ENCODE results near the gene TMEM132D.

DNA sequence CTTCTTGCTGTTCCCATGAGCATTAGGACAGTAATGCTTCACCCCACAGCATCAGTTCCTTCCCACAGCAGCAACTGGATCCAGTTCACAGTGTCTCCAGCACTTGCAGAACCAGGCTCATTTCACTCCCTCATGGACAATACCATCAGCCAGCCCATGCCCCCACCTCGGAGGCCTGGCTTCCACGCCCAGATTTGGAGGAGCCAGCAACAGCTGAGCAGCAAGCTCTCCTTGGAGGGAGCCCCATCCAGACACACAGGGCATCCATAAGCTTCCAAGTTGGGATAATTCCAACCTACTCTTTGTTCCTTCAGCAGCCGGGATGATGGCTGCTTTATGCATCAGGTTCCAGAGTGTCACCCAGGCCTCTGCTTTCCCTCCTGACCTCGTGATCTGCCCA lies 800.6 kb downstream of the TMEM132D start:
- TF ChIP-seq EZH2 (IDR thresholded peaks at IDR 0.05; ENCODE audit: borderline replicate concordance, insufficient read depth, low read length, poor library complexity, severe bottlenecking), result no peak
- TF ChIP-seq POLR2AphosphoS5 (IDR thresholded peaks at IDR 0.05), result no peak
- TF ChIP-seq, protein P1, sequence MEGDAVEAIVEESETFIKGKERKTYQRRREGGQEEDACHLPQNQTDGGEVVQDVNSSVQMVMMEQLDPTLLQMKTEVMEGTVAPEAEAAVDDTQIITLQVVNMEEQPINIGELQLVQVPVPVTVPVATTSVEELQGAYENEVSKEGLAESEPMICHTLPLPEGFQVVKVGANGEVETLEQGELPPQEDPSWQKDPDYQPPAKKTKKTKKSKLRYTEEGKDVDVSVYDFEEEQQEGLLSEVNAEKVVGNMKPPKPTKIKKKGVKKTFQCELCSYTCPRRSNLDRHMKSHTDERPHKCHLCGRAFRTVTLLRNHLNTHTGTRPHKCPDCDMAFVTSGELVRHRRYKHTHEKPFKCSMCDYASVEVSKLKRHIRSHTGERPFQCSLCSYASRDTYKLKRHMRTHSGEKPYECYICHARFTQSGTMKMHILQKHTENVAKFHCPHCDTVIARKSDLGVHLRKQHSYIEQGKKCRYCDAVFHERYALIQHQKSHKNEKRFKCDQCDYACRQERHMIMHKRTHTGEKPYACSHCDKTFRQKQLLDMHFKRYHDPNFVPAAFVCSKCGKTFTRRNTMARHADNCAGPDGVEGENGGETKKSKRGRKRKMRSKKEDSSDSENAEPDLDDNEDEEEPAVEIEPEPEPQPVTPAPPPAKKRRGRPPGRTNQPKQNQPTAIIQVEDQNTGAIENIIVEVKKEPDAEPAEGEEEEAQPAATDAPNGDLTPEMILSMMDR (IDR thresholded peaks at IDR 0.05; ENCODE audit: poor library complexity, severe bottlenecking), result no peak
- TF ChIP-seq EP300 (conservative IDR thresholded peaks at IDR 0.05; ENCODE audit: poor library complexity, severe bottlenecking), result no peak
- TF ChIP-seq, protein P2, sequence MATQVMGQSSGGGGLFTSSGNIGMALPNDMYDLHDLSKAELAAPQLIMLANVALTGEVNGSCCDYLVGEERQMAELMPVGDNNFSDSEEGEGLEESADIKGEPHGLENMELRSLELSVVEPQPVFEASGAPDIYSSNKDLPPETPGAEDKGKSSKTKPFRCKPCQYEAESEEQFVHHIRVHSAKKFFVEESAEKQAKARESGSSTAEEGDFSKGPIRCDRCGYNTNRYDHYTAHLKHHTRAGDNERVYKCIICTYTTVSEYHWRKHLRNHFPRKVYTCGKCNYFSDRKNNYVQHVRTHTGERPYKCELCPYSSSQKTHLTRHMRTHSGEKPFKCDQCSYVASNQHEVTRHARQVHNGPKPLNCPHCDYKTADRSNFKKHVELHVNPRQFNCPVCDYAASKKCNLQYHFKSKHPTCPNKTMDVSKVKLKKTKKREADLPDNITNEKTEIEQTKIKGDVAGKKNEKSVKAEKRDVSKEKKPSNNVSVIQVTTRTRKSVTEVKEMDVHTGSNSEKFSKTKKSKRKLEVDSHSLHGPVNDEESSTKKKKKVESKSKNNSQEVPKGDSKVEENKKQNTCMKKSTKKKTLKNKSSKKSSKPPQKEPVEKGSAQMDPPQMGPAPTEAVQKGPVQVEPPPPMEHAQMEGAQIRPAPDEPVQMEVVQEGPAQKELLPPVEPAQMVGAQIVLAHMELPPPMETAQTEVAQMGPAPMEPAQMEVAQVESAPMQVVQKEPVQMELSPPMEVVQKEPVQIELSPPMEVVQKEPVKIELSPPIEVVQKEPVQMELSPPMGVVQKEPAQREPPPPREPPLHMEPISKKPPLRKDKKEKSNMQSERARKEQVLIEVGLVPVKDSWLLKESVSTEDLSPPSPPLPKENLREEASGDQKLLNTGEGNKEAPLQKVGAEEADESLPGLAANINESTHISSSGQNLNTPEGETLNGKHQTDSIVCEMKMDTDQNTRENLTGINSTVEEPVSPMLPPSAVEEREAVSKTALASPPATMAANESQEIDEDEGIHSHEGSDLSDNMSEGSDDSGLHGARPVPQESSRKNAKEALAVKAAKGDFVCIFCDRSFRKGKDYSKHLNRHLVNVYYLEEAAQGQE (IDR thresholded peaks at IDR 0.05; ENCODE audit: borderline replicate concordance), result no peak

All from neural cell (in vitro differentiated cells).